ENCODE data around the gene TTC23.

Gene TTC23

GRCh38 chr15:99095626-99096025, 153.8 kb downstream of the TTC23 start:
- H3K27ac ChIP-seq: no peak overlapping the region
- TF ChIP-seq CTCF (IDR thresholded peaks at IDR 0.05) (no peak), ZFX (IDR thresholded peaks at IDR 0.05; ENCODE audit: borderline replicate concordance) (no peak)

- TF ChIP-seq ZFX (IDR thresholded peaks at IDR 0.05; ENCODE audit: borderline replicate concordance) (no peak), CTCF (IDR thresholded peaks at IDR 0.05) (no peak)
- H3K27ac ChIP-seq: no peak overlapping the region
Measured at GRCh38 chr15:99092554-99093172, 156.7 kb downstream of the TTC23 start.

- TF ChIP-seq CTCF (IDR thresholded peaks at IDR 0.05): no peak
- TF ChIP-seq ZFX (IDR thresholded peaks at IDR 0.05; ENCODE audit: borderline replicate concordance): no peak
- no peak overlapping the region for H3K27ac ChIP-seq
Measured at GRCh38 chr15:99090938-99091337, 158.4 kb downstream of the TTC23 start.

GRCh38 chr15:99090011-99090699, 159.2 kb downstream of the TTC23 start:
- TF ChIP-seq ZFX (IDR thresholded peaks at IDR 0.05; ENCODE audit: borderline replicate concordance) (no peak), CTCF (IDR thresholded peaks at IDR 0.05) (no peak)
- H3K27ac ChIP-seq: no peak overlapping the region

- no peak overlapping the region for H3K27ac ChIP-seq
- TF ChIP-seq CTCF (IDR thresholded peaks at IDR 0.05) (no peak), ZFX (IDR thresholded peaks at IDR 0.05; ENCODE audit: borderline replicate concordance) (no peak)
Measured at GRCh38 chr15:99087405-99087943, 161.9 kb downstream of the TTC23 start.

- TF ChIP-seq CTCF (IDR thresholded peaks at IDR 0.05) (no peak), ZFX (IDR thresholded peaks at IDR 0.05; ENCODE audit: borderline replicate concordance) (no peak)
- H3K27ac ChIP-seq: no peak overlapping the region
Measured at GRCh38 chr15:99086327-99086667, 163.1 kb downstream of the TTC23 start.
